HG02623 (cell line): ENCODE data around the gene PLA2G6.

Source experiments
- ATAC-seq: cut with Tn5 transposase; IDR thresholded peaks from one replicate; pipeline ENCODE4 v1.9.1; 2021; ENCODE audit warnings: moderate library complexity; ENCODE audit not compliant: unreplicated experiment

Gene PLA2G6

DNA sequence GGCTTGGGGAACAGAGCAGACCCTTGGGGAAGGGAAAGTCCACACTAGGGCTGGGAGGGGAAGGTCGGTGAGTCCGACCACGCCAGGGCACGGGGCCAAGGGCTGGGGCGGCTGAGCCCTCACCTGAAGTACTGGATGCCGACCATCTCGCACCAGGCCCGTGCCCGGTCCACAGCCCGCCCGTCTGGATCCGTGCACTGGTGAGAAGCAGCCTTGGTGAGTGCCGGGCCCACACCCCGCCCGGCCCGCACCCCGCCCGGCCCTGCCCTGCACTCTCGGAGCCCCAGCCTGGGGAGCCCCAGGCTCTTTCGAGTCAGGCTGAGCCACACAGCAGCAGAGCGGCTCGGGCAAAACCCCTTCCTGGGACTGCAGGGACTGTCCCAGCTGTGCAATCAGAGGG is 69.2 kb downstream of the PLA2G6 start:
- ATAC-seq: no peak

- no peak for ATAC-seq
These were observed 69.7 kb downstream of the PLA2G6 start for GRCh38 chr22:38111925-38112355.

DNA sequence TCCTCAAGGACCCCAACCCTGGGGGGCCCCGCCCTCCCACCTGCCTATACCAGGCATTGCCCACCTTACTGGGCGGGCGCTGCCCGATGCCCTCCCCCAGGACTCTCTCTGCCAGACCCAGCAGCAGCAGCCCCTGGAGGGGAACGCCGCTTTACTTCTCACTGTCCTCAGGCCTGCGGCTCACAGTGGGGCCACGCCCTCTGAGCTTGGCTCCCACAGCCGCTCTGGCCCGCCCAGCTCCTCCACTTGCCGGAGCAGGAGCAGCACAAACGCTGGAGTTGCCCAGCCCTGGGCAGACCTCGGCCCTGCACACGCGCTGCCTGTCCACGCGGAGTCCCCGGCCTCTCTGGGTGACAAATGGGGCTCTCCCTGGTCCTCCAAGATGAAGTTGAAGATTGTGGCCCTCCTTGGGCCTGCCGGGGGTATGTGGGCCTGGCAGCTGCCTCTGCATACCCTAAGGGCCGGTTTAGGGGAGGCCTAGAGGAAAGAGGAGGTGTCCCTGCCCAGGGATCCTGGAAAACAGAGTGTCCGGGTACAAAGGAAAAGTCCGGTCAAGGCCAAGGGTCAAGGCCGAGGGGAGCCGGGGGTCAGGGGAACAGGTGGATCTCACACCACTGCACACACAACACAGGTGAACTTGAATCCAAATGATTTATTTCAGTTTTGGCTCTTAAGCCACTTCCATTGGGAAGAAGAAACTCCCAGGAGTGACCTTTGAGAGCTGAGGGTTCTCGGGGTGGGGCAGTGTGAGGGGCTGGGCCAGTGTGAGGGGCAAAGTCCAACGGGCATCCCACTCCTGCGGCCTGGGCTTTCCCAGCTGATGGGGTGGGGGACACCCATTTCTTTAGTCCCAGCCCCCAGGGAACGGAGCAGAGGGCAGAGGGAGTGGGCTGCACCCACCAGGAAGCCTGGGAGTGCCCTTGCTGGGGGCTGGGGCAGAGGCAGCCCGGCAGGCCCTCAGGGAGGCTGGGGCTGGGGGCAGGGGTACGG is 70.5 kb downstream of the PLA2G6 start:
- ATAC-seq: no peak

GRCh38 chr22:38110008-38110862 is 71.4 kb downstream of the PLA2G6 start, which contains the start of gene BAIAP2L2:
Gene BAIAP2L2 (minus strand): TSS chr22:38110684. CDS start chr22:38110525, 159 bp downstream.
- ATAC-seq: no peak

DNA sequence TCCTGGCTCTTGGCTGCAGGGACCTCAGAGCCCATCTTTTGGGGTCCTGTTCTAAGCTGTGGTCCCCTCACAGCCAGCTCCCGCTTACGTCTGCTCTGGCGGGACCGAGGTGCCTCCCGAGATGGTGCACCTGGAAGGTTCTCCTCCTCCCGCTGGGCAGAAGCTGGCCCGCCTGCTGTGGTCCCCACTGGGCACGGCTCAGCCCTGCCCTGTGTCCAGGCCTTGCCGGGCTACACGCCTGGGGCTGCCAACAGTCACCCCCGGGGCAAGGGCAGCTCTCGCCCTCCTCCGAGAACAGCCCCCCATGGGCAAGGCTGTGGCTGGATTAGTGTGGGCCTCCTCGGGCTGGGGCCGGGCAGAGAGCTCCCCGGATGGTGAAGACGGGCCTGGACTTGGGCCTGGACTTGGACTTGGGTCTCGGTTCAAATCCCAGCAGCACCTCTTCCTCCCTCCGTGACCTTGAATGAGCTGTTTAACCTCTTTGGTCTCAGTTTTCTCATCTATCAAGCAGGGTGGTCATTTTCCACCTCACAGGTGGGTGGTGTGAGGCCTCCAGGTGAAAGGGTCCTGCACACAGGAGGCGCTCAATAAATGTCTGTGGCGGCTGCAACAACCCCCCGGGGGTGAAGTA is 72.1 kb downstream of the PLA2G6 start:
- no peak for ATAC-seq

GRCh38 chr22:38108561-38109319 is 72.9 kb downstream of the PLA2G6 start:
- no peak for ATAC-seq

DNA sequence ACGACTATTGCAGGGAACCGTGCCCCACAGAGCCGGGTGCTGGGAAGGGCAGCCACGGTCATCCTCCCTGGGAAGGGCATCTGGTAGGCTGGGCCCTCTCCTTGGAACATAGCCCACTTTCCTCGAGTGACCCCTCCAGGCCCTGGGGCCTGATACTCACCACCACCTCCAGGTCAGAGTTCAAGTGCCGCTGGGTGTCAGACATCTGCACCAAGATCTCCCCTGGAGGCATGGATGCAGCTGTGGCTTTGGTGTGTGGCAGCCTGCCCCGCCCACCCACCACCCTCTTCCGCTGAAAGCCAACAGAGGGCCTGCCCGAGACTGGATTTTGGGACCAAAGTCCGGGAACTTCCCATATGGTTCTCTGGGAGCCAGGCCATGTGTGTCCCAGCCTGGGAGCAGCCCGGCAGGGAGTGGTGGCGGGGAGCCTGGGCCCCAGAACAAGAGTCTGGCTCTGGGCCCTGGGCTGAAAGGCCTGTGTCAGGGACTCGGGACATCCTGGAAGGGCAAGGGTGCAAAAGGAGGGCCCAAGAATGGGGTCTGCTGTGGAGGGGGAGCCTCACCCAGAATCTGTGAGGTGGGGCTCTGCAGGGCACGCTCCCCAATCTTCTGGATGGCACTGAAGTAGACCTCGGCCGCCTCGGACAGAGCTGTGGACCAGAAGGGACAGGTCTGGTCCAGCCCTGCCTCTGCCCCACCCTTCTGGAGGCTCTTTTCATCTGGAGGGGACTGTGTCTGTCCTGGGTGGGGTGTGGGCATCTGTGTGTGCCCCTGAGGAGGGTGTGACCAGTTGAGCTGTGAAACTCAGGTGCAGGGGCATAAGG is 73.7 kb downstream of the PLA2G6 start:
- ATAC-seq: no peak

DNA sequence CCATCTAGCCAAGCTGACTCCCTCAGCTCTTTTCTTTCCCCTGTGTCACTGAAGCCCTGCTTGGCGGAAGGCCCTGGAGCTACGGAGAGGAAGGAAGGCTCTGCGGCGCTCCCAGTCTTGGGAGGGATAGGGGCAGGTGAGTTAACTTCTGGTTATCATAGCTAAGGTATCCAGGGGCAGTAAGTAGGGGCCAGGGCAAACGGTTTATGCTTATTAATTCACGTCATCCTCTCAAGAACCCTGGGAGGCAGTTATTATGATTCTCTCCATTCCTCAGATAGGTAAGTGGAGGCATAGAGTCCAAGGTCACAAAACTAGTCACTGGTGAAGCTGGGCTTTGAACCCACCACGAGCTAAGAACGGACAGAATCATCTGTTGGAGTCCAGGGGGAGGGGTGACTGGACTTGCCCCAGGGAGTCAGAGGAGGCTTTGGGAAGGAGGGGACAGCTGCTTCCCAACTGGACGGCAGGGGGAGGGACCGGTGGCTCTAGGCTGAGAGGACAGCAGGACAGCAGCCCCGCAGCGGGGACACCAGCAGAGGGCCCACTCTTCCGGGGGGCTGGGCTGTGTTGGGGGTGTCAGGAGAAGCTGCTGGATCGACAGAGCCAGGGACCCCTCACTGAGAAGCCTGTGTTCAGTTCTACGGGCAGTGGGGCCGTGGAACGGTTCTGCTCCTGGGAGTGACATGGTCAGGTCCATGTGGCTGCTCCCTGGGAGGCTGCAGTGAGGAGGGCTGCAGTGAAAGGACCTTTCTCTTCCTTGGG is 74.6 kb downstream of the PLA2G6 start:
- no peak for ATAC-seq

GRCh38 chr22:38104084-38104483 is 77.5 kb downstream of the PLA2G6 start:
- ATAC-seq: no peak

- no peak for ATAC-seq
These were observed 78.0 kb downstream of the PLA2G6 start for GRCh38 chr22:38103641-38104040.

- no peak for ATAC-seq
These were observed 83.0 kb downstream of the PLA2G6 start for GRCh38 chr22:38098410-38099249.

- ATAC-seq: no peak
These were observed 83.8 kb downstream of the PLA2G6 start for GRCh38 chr22:38097557-38098409.

GRCh38 chr22:38097058-38097457 is 84.6 kb downstream of the PLA2G6 start:
- ATAC-seq: no peak

DNA sequence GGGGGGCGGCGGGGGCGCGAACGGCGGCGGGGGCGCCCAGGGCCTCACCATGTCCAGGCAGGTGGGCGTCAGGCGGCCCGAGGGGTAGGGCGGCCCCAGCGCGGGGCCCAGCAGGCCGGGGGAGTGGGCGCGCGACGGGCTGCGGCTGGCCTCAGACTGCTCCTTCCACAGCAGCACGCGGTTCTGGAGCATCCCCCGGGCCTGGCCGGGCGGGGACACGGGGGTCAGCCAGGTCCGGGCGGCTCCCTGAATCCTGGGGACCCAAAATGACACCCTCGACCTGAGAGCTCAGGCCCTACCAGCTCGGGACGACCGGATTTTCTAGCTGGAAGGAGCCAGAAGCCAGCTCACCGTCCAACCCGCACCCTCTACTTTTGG is 92.2 kb downstream of the PLA2G6 start:
- ATAC-seq: no peak

DNA sequence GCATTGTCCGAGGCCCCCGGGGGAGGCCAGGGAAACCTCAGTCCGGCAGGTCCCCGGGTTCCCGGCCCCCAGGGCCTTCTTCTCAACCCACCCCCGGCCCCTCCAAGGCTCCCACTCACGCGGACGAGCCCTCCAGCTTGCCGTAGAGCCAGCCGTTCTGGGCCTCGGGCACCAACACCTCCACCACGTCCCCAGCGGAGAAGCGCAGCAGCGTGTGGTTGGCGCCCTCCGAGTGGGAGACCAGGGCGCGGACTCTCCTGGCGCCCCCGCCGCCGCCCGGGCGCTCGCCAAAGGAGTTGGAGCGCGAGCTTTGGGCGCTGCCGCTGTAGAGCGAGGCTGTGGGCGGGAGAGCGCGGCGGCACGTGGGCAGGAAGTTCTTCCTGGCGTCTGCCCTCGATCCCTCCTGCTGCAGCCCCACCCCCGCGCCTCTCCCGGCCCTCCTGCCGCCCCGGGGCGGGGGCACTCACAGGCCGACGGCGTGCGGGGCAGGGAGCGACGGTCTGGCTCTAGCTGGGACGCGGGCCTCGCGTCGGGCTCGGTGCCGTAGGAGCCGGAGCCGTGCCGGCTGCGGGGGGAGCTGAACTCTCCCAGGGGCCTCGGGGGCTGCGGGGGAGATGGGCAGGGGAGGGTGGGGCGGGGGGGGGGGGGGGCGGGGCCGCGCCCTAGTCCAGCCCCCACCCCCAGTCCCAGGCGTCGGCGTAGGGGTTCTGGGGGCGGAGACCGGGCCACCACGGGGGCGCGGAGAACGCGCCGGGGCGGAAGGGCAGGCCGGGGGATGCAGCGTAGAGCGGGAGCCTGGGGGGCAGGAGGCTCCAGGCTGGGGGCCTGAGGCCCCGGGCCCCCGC is 92.8 kb downstream of the PLA2G6 start:
- ATAC-seq: no peak

DNA sequence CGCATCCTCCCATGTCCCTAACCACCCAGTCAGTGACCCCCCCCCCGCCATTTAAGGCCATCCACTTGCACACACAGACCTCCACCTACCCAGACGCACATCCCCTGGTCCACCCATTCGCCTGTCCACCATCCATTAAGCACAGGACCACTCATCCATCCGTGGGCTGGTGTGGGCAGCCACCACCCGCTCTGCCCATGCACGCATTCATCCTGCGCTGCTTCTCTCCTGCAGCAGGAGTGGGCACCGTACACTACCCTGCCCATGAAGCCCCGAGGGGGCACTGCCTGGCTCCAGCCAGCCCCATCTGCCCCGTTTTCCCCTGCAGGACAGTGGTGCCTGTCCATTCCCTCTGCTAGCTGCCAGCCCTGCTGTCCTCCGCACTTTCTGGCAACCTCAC is 93.8 kb downstream of the PLA2G6 start:
- ATAC-seq: no peak
